Suppressor macrophage treated with lipopolysaccharide for 4 hours (primary cell): ENCODE measurements around the gene ECHDC3.
"Not testable (repeated sequence)": the region's sequence is repeated elsewhere in the genome, so short reads cannot be mapped to it uniquely, and the experiment has no call there.

Source experiments
- DNase-seq: peaks from one replicate; pipeline ENCODE4 v3.0.0-alpha.2; 2020

ECHDC3 gene, protein sequence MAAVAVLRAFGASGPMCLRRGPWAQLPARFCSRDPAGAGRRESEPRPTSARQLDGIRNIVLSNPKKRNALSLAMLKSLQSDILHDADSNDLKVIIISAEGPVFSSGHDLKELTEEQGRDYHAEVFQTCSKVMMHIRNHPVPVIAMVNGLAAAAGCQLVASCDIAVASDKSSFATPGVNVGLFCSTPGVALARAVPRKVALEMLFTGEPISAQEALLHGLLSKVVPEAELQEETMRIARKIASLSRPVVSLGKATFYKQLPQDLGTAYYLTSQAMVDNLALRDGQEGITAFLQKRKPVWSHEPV

DNA sequence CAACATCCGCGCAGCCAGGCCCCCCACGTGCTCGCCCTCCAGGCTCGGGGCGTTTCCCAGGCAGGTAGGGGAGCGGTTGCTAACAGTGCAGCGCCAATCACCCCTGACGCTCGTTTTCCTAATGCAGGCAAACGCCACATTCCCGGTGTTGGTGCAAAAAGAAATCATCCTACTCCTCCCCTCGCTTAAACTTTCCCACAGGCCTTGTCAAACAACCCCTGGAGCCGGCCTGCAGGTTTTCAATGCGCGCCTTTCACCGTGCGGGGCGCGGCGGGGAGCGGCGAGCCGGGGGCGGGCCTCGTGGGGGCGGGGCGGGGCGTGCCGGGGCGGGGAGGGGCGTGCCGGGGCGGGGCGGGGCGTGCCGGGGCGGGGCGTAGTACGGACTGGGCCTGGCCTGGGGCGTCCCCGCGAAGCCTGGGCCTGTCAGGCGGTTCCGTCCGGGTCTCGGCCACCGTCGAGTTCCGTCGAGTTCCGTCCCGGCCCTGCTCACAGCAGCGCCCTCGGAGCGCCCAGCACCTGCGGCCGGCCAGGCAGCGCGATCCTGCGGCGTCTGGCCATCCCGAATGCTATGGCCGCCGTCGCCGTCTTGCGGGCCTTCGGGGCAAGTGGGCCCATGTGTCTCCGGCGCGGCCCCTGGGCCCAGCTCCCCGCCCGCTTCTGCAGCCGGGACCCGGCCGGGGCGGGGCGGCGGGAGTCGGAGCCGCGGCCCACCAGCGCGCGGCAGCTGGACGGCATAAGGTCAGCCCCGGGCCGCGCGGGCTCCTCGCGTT lies at the start of gene ECHDC3:
TSS of gene ECHDC3 (plus strand) at position 374 of the 770 bp plus-strand sequence. CDS start at position 569, 195 bp downstream.
- DNase-seq: peak; percentile 71

DNA sequence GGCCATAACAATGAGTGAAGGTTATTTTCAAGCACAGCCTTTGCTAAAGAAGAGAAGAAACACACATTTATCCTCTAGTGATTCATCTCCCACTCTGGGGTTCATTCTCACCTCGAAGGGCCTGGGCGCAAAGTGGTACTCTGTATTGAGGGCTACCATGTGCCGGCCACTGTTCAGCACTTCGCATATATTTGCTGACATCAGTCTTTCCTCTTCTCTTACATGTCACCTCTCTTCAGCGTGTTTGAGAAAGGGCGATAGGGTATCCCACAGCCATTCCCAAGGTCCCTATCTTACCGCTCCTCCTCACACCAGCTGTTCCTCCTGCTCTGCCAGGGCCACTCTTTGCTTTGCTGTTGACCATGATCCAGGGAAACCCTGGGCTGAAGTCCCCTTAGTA lies 48.8 kb upstream of the ECHDC3 start:
- DNase-seq: no peak

DNA sequence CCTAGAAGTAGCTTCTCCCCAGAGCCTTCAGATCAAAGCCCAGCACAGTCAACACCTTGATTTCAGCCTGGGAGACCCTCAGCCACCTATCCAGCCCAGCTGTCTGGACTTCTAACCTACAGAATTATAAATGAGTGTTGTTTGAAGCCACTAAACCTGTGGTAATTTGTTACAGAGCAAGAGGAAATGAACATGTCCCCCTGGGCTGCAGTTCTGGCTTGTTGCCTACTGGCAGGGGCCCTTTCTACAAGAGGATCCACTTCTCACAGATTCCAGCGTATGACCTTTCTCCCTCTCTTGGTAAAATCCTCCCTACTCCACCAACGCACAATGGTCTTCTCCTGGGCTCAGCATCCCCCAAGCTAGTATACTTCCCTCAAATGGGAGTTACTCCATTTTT lies 46.4 kb upstream of the ECHDC3 start:
- DNase-seq: no peak

DNA sequence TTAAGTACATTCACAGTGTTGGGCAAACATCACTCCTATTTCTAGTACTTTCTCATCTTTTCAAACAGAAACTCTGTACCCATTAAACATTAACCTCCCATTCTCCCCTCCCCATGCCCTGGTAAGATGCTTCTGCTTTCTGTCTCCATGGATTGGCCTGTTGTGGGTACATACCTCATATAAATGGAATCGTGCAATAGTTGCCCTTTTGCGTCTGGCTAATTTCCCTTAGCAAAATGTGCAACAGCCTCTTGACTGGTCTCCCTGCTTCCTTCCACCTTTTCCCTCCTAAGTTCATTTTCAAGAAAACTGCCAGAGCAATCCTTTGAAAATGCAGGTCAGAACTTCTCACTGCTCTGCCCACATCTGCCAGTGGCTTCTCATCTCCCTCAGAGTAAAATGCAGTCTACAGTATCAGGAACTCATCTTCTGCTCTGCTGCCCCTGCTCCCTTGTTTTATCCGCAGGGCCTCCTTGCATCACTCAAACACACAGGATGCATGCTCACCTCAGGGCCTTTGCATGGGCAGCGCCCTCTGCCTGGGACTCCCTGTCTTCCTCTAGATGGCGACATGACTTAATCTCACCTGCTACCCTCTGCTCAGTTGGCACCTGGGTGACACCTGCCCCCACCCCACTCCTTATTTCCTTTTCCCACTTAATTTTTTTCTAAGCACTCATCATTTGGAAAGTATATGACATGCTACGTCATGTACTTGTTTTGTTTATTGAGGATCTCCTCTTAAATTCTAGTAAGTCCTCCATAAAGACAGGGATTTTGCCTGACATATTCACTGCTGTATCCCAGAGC lies 44.3 kb upstream of the ECHDC3 start:
- DNase-seq: peak; percentile 78

DNA sequence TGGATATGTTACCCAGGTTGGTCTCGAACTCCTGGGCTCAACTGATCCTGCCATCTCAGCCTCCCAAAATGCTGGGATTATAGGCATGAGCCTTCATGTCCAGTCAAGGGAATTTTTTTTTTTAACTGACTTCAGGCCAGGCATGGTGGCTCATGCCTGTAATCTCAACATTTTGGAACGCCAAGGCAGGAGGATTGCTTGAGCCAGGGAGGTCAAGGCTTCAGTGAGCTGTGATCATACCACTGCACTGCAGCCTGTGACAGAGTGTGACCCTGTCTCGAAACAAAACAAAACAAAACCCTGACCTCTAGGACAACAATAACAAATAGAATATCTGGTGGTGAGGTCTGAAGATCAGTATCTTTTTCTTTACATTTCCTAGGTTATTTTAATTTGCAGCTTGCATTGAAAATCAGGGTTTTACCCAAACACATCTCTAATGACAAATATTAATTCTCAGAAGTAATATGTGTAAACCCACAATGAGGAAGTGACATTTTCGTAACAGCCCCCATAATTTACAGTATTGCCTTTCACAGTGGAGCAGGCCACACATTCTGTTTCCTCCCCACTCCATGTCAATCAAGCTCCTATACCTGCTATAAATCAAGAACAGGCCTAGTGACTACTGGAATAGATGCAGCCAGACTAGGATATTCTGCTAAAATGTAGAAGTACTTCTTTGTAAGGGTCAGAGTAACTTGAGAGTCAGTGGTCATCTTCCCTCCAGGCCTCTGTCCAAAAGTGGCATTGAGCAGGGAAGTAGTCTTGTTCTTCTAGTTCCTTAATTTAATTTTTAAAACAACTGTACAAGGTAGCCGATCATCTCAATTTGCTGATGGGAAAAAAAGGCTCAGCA lies 43.3 kb upstream of the ECHDC3 start:
- peak; percentile 77 for DNase-seq

DNA sequence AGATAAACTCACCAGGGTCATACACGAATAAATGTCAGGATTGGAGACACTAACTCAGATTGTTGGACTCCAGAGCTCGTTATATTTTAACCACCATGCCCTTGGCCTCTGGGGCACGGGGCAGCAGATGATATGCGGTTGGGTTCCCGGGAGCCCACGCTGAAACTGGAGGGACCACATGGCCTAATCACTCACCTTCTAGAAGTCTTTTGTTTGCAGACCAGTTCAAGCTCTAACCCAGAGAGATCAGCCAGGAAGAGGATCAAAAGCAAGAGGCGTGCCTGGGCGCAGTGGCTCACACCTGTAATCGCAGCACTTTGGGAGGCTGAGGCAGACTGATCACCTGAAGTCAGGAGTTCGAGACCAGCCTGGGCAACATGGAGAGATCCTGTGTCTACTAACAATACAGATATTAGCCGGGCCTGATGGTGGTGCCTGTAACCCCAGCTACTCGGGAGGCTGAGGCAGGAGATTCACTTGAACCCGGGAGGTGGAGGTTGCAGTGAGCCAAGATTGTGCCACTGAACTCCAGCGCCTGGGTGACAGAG lies 42.6 kb upstream of the ECHDC3 start:
- DNase-seq: no peak

DNA sequence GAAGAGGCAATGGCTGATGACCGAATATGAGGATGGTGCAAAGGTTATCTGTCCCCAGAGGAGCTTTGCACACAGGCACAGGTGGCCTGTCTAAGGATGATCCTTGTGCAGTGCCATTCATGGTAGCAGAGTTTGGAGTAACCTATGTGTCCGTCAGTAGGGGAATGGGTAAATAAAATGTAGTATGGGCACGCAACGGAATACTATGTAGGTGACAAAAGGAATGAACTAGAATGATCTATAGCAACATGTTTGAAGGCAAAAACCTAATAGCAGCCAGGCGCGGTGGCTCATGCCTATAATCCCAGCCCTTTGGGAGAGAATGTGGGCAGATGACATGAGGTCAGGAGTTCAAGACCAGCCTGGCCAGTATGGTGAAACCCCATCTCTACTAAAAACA lies 41.6 kb upstream of the ECHDC3 start:
- no peak for DNase-seq

DNA sequence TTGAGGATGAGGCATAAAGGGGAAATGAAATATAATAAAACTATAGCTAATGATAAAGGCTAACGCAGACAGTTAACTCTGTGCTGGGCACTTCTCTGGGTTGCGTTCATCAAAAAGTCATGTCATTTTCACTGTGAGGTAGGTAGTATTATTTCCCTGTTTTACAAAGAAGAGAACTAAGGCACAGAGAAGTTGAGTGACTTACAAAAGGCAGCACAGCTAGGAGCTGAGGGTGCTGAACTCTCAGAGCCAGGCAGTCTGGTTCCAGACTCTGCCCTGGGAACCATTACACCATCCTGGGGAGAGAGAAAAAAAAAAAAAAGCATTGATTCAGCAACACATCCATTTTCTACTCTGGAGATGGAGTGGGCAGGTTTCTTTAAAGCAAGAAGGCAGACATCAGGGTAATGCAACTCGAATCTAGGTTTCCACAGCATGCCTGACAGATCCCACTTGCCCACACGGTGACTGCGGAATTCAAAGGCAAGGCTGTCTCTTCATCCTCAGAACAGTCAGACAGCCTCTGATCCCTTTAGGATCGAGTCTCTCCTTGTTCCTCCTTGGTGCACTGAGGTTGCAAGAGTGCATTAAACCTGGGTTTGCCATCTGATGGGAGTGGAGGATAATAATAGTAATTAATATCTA lies 40.6 kb upstream of the ECHDC3 start:
- DNase-seq: no peak

DNA sequence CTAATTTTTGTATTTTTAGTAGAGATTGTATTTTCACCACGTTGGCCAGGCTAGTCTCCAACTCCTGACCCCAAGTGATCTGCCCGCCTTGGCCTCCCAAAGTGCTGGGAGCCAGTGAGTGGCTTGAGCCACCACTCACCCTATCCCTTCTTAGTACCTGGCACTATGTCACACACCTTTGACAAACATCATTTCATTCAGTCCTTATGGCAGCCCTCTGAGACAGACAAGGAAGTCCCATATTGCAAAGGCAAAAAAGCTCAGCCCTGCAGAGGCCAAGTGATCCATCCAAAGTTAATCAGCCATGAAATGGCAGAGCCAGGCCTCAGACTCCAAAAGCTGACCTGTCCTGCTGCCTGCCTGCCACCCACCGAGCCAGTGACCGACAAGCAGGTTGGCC lies 39.9 kb upstream of the ECHDC3 start:
- no peak for DNase-seq

DNA sequence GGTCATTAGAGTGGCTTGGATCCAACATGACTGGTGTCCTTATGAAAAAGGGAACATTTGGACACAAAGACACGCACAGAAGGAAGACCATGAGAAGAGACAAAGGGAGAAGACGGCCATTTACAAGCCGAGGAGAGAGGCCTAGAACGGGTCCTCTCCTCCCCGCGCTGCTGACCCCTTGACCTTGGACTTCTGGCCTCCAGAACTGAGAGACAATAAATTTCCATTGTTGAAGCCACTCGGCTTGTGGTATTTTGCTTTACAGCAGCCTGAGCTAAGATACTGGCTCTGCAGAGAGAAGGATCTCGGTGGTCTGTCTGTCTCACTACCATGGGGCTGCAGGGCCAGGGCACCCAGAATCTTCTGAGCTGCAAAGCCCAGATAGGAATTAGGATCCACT lies 38.1 kb upstream of the ECHDC3 start:
- no peak for DNase-seq

DNA sequence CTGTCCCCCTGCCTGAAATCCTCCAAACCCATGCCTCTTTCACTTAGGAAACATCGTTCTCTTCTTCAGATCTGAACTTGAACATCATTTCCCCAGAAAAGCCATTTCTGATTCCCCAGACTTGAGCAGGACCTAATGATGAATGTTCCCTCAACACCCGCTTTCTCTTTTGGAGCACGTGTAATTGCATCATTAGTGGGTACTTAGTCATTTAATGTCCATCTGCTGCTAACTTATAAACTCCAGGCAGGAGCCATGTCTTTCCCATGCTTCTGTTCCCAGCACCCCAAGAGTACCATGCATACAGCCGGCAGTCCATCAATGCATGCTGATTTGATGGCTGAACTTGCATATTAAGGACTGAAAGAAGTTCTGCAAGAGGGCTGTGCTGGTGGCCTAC lies 36.5 kb upstream of the ECHDC3 start:
- DNase-seq: peak; percentile 79

DNA sequence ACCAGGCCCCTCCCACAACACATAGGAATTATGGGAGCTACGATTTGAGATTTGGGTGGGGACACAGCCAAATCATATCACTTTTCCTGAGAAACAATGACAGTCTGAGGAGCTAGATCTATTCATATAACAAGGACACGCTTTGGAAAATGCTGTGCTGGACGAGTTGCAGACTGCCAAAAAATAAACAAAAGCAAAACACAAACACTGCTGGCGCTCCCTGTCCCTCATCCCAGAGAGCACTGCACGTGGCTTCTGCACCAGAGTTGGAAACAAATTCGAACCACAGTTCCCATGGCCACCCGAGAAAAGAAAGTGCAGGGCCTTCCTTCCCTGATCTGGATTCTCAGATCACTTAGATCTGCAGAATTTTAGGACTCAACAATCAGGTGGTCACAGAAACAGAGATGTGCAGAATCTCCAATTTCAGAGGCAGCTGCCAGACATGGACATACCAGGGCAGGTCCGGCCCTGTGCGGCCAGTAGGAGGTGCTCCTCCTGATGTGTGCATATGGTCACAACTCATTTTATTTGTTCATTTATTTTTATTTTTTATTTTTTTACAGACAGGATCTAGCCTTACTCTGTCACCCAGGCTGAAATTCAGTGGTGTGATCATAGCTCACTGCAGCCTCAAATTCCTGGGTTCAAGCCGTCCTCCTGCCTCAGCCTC lies 35.2 kb upstream of the ECHDC3 start:
- DNase-seq: no peak

DNA sequence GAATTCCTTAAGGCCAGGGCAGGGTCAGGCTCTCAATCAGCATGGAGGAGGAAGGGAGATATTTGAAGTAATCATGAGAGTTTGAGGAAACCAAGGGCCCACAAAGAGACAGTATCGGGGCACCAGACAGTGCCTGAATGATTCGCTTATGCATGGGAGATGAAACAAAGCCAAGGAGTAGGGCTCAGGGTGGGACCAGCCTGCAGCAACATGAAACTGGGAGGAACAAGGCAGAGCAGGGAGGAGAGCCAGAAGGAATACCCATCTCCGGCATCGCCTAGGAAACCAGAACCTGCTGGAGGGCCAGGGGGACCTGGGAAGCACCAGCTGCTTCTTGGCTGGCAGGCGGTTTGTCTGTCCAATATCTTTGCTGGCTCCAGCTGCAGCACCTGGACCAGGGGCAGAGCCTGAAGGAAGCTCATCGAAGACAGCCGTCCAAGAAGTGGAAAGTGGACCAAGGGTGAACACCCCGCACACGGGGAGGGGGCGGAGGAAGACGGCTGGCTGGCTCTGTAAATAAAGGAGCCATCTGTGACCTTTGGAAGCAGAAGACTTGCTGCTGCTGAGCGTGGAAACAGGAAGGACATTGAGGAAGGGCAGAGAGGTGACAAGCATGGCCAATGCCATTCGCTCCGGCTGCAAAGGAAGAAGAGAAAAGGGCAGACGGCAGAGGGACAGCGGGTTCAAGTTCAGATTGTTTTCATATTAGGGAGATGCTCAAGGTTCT lies 34.4 kb upstream of the ECHDC3 start:
- DNase-seq: peak; percentile 52

DNA sequence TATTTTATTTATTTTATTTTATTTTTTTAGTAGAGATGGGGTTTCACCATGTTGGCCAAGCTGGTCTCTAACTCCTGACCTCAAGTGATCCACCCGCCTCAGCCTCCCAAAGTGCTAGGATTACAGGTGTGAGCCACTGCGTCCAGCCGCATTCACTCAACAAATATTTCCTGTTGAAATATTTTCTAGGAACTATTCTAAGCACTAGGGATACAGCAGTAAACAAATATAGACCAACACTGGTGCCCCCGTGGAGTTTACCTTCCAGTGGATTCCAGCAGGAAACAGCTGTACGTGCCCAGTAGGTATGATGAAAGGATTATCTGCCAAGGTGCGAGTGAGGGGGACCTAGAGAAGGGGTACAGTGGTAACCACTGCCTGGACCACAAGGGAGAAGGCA lies 33.4 kb upstream of the ECHDC3 start:
- not testable (repeated sequence) for DNase-seq

DNA sequence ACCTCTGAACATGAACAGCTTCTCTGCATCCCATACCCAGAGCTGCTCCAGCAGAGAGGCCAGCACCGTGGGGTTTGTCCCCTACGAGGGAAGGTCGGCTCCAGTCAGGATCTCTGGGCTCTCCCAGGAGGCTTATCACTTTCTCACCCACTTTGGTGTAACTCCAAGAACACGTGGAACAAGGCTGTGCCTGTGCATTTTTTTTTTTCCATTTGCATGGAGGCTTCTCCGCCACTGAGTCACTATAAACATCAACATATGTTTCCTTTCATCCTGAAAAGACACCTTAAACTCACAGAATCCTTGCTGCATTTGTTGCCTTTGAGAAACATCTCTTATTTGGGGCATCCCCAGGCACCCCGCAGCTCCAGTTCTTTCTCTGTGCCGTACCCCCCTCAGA lies 29.4 kb upstream of the ECHDC3 start:
- DNase-seq: no peak

DNA sequence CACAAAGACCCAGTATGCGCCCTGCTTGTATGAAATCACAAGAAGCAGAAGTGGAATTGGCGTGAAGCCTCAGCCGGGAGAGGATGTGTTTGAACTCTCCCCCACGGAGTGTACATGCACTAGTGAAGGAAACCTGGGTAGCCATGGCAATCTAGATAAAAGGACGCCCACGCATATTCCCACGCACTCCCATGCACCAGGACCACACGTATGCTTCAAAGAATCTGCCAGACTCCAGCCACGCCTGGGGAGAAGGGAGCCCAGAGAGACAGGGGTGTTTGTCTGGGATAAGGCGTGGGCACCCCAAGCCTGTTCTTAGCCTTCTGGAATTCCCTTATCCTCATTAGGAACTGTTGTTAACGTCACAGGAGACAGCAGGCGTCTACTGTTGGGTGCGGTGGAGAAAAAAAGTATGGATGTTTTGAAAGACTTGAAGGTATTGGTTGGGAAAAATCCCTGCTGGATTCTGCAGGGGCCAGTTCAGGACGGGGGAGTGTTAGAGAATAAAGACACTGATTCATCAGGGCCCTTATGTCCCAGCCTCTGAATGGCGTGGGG lies 28.9 kb upstream of the ECHDC3 start:
- DNase-seq: peak; percentile 68

DNA sequence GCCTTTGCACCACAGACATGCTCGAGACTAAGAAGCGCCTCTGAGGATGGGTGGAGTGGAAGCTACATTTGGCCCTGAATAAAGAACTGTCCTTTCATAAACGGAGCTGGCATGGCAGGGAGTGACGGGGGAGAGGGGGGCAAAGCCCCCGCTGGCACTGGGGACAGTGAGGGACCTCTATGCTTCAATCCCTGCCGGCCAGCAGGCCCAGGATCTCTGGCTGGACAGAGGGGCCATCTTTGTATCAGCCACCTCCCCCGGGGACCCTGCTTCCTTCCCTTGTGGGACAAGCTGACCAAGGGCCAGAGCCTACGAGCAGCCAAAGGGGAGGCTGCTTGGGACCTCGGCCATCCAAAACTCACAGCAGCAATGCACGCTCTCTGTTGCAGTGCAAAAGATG lies 28.2 kb upstream of the ECHDC3 start:
- DNase-seq: no peak

DNA sequence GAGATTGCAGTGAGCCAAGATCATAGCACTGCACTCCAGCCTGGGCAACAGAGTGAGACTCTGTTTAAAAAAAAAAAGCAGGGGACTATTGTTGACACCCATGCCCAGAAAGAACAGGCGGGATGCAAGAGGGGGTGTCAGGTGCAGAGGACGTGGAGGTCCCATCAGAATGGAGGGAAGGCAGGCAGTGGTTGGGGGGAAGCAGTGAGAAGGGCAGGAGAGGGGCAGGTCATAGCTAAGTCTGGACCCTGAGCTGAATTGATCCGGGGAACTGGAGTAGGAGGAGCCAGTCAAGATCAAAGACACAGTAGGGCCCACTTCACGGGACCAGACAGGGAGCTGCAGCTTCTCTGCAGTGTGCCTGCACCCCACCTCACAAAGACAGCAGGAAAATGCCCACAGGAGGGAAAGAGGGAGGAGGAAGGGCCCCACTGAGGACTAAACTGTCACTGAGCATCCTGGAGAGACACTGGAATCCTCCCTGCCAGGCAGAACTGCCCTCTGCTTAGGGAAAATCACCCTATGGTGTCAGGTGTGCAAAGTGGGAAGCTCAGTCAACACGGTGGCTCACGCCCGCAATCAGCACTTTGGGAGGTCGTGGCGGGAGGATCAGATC lies 27.3 kb upstream of the ECHDC3 start:
- DNase-seq: no peak

DNA sequence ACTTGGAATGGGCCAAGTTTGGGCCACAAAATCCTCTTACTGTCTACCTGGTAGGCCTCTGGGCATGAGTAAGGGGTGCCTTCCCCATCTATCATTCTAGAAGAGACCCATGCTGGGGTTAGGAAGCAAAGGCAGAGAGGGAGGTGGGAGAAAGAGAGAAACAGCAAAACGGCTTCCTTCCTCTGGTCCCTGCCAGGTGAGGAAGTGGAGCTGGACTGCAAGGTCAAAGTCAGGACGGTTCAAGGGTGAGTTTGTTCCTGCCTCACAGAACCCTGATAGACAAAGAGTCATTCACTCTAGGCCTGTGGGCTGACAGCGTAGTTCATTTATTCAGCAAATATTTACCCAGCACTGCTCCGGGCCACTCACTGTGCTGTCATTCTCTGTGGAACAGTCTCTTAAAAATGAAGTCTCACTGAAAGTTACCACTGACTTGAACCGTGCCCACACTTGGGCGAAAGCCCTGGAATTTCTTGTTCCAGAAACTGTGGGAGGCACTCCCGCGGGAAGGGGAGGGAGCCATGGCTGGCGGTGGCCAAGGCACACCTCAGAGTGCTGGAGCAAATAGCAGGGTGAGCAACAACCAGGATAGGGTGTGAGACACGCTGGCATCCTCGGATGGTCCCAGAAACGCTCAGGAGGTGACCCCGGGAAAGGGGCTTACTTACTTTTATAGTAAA lies 26.2 kb upstream of the ECHDC3 start:
- no peak for DNase-seq
